PC-3 (cell line): ENCODE data around the gene ZDHHC24.

ENCODE experiments used
- CTCF ChIP-seq: fragments of 300-600 bp; sonication (generic); conservative IDR thresholded peaks from 2 replicates; pipeline ENCODE4 v1.5.1; 2017; ENCODE audit warnings: antibody characterized with exemption, low read depth, mild to moderate bottlenecking, low read length
- EZH2 ChIP-seq: fragments of 300-600 bp; sonication (generic); IDR thresholded peaks from one replicate; pipeline ENCODE4 v1.6.1; 2017; ENCODE audit warnings: antibody characterized with exemption, mild to moderate bottlenecking, low read length; ENCODE audit not compliant: unreplicated experiment
- EZH2phosphoT487 ChIP-seq: fragments of 300-600 bp; sonication (generic); IDR thresholded peaks from 2 replicates; pipeline ENCODE4 v1.6.1; 2018; ENCODE audit warnings: mild to moderate bottlenecking, antibody characterized with exemption, low read length, borderline replicate concordance

GRCh38 chr11:66554602-66555001 lies 8.8 kb upstream of the ZDHHC24 start:
- TF ChIP-seq CTCF (no peak), EZH2phosphoT487 (no peak), EZH2 (no peak)
